Activated CD8-positive, alpha-beta memory T cell treated with anti-CD3 and anti-CD28 coated beads for 36 hours (primary cell): ENCODE results near the gene CKS2. TPM values are rescaled to one million over a fixed set of nuclear protein-coding genes. Genes with fewer than 3 reads are reported as not detected.

Experiments
- CTCF ChIA-PET: fragments of 350-600 bp; sonication (Branson Sonifier 250); formaldehyde crosslinking; loops from one replicate; lab custom pipeline; 2021; ENCODE audit warnings: antibody characterized with exemption; lab: Charles Lee
- POLR2A ChIA-PET: fragments of 350-600 bp; sonication (Branson Sonifier 250); formaldehyde crosslinking; loops from one replicate; lab custom pipeline; 2021; ENCODE audit warnings: antibody characterized with exemption; lab: Charles Lee
- total RNA-seq, 2 experiments: library from RNA; stranded (reverse); gene quantifications; one replicate each; pipeline ENCODE4 v1.2.3, GENCODE V29; 2021

The CKS2 gene
- total RNA-seq, 2 experiments from 2014 or later = 279 to 297 TPM

DNA sequence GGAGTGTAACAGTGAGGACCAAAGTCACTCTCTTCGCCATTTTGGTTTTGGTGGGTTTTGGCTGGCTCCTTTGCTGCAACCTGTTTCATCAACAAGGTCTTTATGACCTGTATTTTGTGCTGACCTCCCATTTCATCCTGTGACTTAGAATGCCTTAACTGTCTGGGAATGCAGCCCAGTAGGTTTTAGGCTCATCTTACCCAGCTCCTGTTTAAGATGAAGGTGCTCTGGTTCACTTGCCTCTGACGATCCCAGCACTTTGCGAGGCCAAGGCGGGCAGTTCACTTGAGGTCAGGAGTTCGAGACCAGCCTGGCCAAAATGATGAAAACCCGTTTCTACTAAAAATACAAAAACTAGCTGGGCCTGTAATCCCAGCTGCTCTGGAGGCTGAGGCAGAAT is 1.8 kb upstream of the CKS2 start:
- CTCF ChIA-PET = no interaction called here

DNA sequence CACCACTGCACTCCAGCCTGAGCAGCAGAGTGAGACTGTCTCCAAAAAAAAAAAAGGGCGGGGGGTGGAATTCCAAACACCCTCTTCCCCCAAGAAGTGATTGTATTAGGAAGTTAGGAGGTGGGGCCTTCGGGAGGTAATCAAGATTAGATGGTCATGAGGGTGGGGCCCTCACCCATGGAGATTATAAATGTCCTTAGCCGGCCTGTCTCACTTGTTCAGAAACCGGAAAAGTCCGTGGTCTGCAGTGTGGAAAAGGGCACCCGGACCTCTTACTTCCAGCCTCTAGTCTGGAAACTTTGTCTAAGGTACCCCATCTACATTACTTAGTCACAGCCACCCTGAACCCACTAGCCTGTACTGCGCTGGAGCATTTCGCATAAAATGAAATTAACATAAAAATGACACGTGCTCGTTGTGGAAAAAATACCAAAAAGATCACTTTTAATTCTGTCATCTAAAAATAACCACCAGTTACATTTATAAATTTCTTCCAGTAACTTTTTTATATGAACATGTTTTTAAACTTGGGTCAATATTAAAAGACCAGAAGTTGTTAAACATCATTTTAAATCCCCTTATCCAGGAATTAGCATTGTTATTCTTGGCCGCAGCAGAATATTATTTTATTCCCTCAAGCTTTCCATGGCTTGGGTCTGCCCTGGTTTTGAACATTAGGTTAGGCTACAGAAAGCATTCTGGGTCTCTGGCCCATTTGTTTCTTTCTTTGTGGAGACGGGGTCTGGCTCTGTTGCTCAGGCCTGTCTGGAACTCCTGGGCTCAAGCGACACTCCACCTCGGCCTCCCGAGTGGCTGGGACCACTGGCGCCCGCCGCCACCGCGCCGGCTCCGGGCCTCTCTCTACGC is 1.2 kb upstream of the CKS2 start:
- CTCF ChIA-PET = no interaction called here
- POLR2A ChIA-PET = interaction anchor here (0.5 to 1.2 kb wide), 6 partner anchors 9 to 226 kb away, joined by 3 to 5 read pairs (median 3); no protein-coding TSS in a partner anchor

More for the DNA sequence above, 1.8 kb upstream of the CKS2 start:
- POLR2A ChIA-PET = no interaction called here

DNA sequence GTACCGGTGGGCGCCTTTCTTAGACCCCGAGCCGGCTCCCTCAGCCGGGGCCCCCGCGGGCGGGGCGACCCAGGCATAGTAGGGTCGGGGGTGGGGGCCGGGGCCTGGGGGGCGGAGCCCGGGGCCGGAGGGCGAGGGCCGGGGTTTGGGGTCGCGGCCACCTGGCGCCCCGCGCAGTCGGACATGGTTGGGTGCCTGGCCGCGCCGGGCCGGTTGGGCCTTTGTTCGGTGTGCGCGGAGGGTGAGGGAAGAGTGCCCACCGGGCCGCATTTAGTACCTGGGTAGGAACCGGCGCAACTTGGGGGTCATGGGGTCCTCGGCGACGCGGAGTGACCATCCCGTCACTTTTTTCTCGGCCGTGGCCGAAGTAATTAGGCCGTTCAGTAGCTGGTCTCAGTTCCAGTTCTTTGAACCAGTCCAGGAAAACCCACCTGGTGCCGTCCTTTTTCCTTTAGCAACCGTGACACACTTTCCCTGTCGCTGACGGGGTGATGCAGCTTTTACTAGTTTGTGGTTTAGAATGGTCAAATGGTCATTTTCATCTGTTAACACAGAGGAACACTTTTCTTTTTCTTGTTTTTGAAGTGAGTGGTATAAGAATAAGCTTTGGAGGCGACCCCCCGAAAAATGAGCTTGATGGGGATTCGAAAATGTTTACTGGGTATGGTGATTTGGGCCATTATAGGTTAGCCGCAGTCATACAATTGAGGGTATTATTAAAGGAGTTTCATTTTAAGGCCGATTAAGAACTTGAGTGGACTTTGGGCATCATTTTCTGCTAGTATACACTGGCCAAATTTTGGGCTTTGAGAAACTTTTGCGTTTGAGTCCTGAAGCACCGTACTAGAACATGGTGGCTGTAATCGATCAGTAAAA is 589 bp downstream of the CKS2 start:
- ChIA-PET CTCF (no interaction called here), POLR2A (no interaction called here)

DNA sequence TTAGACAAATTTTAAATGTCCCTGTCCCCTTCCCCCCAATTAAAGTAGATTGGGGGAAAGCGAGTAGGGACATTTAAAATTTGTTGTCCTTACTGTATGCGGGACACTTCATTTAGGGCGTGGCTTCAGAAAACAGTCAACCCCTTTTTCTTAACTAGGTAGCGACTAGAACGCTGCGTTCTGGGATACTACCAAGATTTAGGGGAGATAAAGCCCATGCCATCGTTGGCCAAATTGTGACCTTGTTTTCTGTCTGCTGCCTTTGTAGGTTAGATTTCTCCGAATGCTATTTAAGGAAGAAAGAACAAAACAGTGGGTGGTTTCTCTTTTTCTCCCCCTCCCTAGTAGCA is 1.2 kb downstream of the CKS2 start:
- ChIA-PET POLR2A (no interaction called here), CTCF (no interaction called here)

DNA sequence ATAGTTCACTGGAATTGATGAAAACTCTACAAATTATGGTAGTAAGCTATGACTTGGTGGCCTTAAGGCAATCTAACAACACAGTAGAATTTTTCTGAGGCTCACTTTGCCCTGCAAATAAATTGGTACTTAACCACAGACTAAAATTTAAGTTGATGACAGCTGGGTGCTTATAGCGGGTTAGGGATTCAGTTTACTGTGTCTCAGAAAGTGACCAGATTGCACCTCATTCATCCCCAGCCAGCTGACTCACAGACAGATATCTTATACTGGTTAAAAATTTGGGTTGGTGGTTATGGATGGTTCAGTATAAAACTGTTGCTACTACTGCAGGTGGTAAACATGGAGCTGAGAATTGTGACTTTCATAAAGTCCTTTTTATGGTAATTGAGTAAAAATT is 2.8 kb downstream of the CKS2 start:
- ChIA-PET CTCF (no interaction called here), POLR2A (interaction anchor here (1.1 kb wide), 1 partner anchor 208 kb away, joined by 3 read pairs; no protein-coding TSS in a partner anchor)

DNA sequence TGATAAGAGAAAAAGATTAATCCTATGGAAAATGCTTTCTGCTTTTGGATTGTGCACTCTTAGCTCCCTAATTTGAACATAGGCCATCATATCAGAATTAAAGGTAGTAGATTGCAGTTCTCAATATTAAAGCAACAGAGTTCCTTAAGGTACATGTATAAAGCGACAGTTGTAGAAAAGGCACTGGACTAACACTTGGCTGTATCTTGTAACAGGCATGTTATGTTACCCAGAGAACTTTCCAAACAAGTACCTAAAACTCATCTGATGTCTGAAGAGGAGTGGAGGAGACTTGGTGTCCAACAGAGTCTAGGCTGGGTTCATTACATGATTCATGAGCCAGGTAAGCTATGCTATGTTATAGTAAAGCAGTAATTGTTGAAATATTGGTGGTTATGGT is 4.0 kb downstream of the CKS2 start:
- CTCF ChIA-PET = no interaction called here
- POLR2A ChIA-PET = interaction anchor here (0.6 to 1.1 kb wide), 2 partner anchors 134 to 207 kb away, joined by 3 read pairs; no protein-coding TSS in a partner anchor

DNA sequence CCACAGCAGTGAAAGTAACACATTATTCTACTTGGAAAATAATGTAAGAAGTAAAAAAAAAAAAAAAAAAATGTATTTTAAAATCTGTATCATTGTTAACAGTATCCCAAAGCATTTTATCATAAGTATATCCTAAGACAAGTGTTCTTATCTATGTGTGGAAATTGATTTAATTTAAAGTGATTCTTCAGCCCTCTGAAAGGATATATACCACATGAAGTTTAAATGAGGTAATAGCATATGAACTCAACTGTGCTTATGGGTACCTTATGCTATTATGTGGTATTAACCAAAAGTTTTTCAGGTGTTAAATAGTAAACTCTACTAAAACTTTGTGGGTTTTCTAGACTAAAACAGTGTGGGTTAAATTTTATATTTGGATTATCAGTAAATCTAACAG is 4.5 kb downstream of the CKS2 start:
- POLR2A ChIA-PET = interaction anchor here (0.6 kb wide), 1 partner anchor 134 kb away, joined by 3 read pairs; no protein-coding TSS in a partner anchor

DNA sequence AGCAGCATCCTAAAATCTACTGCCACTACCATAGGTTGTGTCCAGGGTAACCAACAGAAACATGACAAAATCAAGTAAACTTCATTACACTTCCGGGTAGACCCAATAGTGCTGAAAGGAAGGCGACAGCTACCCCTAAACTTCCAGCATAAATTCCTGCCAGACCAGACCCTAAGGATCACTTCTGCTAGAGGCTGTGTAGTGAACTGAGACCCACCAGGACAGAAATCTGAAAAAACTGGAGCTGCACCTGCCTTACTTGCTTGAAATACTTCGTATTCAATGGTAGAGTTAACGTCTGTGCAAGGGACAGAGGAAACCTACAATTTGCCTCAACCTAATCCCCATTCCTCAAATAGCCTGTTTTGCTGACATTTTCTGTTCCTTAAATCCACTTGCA is 6.3 kb downstream of the CKS2 start:
- ChIA-PET CTCF (no interaction called here), POLR2A (no interaction called here)

More for the DNA sequence above, 4.5 kb downstream of the CKS2 start:
- CTCF ChIA-PET = no interaction called here

DNA sequence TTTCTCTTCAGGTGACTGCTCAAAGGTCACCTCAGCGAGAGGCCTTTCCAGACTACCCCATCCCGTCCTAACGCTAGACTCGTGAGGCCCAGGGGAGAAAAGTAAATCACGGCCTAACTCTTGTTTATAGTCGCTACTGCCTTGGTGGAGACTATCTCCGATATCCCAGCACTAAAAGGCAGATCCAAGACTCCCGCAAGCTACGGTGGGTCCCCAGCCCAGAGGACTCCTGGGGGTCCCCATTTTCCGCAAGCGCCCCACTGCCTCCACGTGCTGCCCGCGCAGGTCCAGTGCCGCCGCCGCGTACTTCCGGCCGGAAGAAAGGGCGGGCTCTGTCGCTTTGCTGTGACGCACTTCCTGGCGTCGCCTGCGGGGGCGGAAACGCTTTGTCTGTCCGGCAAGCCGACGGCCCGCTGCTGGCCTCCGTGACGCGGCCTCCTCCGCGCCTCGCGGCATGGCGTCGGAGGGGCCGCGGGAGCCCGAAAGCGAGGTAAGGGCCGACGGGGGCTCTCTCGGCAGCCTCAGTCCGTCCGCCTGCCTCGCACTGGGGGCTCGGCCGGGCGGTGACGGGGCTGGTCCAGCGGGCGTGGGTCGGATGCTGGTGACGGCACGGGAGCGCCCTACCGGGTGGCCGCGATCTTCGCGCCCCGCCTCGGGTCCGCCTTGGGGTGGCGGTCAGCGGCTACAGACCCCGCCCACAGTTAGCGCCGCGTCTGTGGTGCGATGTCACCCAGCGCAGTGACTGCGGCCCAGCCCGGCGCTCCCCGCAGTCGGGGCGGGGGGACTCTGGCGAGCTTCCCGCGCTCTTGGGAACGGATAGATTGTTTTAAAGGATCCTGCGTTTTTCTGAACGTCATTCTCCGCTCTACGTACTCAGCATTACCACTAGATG is 7.4 kb downstream of the CKS2 start, which contains the start of gene SECISBP2:
Gene SECISBP2, plus strand, starts transcription at position 378 of the 892 bp plus-strand sequence. Its CDS starts 77 bp downstream, at position 455.
- ChIA-PET CTCF (interaction anchor here (0.6 kb wide), 1 partner anchor 221 kb away, joined by 3 read pairs; no protein-coding TSS in a partner anchor), POLR2A (interaction anchor here (0.7 to 1.0 kb wide), 4 partner anchors 8 to 204 kb away, joined by 3 read pairs; no protein-coding TSS in a partner anchor)

DNA sequence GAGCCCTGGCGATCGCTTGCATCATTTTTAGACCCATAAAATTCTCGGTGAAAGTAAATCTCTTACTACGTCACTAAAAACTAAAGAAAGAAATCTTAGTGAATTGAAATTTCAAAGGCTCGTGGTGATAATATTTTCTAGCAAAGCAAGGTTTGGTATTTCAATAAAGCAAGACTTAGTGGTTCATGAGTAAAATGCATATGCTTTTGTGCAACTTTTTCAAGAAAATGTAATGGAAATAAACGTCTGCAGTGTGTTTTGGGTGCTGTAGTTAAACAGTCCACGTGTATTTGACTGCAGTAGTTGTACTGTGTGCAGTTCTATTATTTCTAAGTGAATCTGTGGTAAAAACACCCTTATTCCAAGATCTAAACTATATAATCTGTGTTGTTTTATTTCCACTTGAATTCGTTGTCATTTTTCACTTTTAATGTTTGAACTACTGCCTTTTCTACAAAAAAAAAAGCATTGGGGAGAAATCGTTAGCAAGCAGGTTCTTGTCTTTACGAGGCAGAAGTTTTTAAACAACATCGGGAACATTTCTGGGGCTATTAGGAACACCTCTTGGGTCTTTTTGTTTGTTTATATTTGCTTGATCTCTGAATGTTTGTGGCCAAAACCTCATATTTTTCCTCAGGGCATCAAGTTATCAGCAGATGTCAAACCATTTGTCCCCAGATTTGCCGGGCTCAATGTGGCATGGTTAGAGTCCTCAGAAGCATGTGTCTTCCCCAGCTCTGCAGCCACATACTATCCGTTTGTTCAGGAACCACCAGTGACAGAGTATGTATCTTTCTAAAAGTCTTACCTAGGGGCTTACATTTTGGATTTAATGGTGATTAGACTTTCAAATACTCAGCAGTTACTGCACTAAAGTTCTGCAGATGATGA is 8.3 kb downstream of the CKS2 start:
- ChIA-PET CTCF (no interaction called here), POLR2A (interaction anchor here (0.7 to 1.2 kb wide), 5 partner anchors 9 to 203 kb away, joined by 3 read pairs; no protein-coding TSS in a partner anchor)

DNA sequence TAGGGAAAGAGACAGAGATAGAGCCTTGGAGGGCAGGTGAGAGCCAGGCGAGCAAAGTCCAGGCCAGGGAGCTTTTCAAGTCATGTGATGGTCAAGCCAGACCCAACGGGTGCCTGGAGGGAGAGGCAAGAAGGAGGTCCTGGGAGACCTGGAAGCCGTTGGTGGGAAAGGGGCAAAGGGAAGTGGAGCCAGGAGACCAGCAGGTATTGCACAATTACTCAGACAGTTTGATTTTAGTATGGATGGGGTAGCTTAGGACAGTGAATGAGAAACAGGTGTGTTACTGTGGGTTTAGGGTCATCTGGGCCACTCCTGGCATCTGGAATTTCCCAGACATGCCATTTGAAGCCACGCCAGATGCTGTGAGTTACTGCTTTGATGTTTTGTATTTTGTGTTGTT is 12.4 kb downstream of the CKS2 start:
- ChIA-PET POLR2A (no interaction called here), CTCF (no interaction called here)

DNA sequence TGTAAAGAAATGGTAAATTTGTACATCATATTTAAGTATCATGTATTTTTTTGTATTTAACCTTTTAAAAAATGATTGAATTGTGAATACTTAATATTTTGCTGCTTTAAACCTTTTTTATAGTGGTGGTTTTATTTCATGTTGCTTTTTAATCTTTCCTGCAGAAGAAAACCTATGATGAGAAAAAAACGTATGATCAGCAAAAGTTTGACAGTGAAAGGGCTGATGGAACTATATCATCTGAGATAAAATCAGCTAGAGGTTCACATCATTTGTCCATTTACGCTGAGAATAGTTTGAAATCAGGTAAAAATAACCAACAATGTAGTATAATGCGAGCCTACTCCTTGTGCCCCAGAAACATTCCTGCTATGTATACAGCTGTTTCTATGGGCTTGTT is 14.7 kb downstream of the CKS2 start:
- CTCF ChIA-PET = interaction anchor here (1.5 kb wide), 1 partner anchor 20 kb away, joined by 3 read pairs; no protein-coding TSS in a partner anchor
- POLR2A ChIA-PET = interaction anchor here (0.9 kb wide), 1 partner anchor 97 kb away, joined by 3 read pairs; no protein-coding TSS in a partner anchor

DNA sequence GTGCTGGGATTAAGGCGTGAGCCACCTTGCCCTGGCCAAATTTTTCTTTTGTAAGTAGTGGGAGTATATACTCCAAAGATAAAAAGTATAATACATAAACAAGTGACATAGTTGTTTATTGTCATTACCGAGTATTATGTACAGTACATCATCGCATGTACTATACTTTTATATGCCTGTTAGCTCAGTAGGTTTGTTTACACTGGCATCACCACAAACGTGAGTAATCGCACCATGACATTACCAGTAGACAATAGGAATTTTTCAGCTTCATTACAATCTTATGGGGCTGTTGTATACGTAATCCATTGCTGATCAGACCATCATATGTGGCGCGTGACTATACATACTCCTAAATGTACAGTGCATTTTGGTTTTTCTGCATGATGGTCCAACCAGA is 17.1 kb downstream of the CKS2 start:
- ChIA-PET CTCF (interaction anchor here (1.1 kb wide), 1 partner anchor 39 kb away, joined by 4 read pairs; no protein-coding TSS in a partner anchor), POLR2A (no interaction called here)

DNA sequence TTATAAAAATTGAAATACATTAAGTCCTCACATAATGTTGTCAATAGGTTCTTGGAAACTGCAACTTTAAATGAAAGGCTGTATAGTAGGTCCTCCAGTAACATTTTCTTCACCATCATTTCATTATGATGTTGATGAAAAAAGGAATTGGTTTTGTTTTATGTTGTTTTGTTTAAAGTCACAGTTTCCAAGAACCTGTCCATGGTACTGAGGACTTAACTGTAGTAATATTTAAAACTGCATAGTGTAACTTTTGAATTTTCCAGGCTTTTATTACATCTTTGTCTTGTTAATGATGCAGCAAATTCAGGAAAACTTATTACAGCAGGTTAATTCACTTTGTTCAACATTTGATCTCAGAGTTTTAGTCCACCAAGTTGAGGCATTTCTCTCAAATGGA is 18.9 kb downstream of the CKS2 start:
- ChIA-PET CTCF (no interaction called here), POLR2A (interaction anchor here (1.2 kb wide), 1 partner anchor 10 kb away, joined by 3 read pairs; no protein-coding TSS in a partner anchor)

DNA sequence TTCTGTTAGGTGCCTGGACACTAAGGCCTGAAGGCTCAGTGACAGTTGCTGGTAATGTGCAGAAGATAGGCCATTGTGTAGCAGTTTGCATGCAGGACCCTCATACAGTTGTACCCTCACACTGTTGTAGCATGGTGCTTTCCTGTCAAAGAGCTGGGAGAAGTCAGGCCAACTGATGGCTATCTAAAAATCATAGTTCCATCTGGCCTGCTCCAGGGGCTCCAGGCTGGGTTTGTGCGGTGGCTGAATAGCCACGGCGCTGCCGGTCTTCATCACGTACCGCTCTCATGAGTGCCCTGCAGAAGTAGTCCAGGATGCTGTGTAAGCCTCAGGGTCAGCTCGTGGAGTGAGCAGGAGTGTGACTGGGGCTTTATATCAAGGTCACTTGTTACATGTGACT is 19.5 kb downstream of the CKS2 start:
- ChIA-PET POLR2A (no interaction called here), CTCF (no interaction called here)

DNA sequence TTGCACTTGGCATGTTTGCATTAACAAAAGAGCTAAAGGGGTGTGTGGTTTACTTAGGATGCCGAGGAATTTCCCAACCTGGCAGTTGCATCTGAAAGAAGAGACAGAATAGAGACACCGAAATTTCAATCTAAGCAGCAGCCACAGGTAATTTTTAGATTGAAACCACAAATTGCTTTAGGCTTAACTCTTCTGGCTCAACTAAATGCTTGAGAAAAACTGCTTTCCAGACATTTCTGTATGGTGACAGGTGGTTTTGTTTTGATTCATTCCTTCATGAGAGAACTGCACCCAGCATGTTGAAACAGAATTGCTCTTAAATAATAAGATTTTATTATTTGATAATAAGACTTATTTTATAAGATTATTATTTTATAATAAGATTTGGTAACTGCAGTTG is 28.8 kb downstream of the CKS2 start:
- ChIA-PET CTCF (interaction anchor here (0.7 to 0.8 kb wide), 2 partner anchors 90 to 117 kb away, joined by 3 read pairs; no protein-coding TSS in a partner anchor), POLR2A (interaction anchor here (0.6 kb wide), 1 partner anchor 19 kb away, joined by 4 read pairs; no protein-coding TSS in a partner anchor)

DNA sequence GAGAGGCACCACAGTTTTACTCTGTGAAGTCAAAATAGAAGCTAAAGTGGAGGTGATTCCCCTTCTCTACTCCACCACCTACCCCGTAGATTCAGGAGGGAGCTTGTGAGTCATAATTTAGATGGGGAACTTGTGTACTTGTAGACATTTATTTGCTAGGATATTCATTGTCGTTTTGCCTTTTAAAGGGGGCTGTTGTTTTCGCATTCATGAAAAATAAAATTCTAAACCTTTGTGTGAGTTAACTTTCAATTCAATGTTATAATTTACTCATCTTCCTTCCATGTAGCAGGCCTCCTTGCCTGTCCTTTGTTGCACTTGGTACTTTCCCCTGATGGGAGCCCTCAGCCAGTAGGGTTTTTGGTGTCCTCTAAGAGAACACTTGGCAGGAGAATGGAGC is 29.3 kb downstream of the CKS2 start:
- ChIA-PET CTCF (interaction anchor here (0.7 to 0.8 kb wide), 2 partner anchors 89 to 116 kb away, joined by 3 read pairs; no protein-coding TSS in a partner anchor), POLR2A (interaction anchor here (0.6 kb wide), 2 partner anchors 19 to 36 kb away, joined by 3 to 4 read pairs; no protein-coding TSS in a partner anchor)
